Glutamatergic neuron (in vitro differentiated cells): ENCODE data around the gene NFASC. TPM values are rescaled to one million over a fixed set of nuclear protein-coding genes. Genes with fewer than 3 reads are reported as not detected.

Experiments
- DNase-seq: peaks from one replicate; pipeline ENCODE4 v3.0.0; 2022
- H3K27ac Mint-ChIP-seq: one replicate; pipeline ENCODE4 v1.8.0; 2020; ENCODE audit warnings: mild to moderate bottlenecking, mixed read lengths, inconsistent platforms; ENCODE audit not compliant: unreplicated experiment
- H3K27me3 Mint-ChIP-seq: one replicate; pipeline ENCODE4 v1.8.0; 2020; ENCODE audit warnings: mild to moderate bottlenecking, moderate library complexity, mixed read lengths, inconsistent platforms; ENCODE audit not compliant: unreplicated experiment
- H3K36me3 Mint-ChIP-seq: one replicate; pipeline ENCODE4 v1.8.0; 2020; ENCODE audit warnings: mild to moderate bottlenecking, mixed read lengths, inconsistent platforms; ENCODE audit not compliant: unreplicated experiment
- H3K4me1 Mint-ChIP-seq: one replicate; pipeline ENCODE4 v1.8.0; 2020; ENCODE audit warnings: mild to moderate bottlenecking, low read depth, mixed read lengths, inconsistent platforms; ENCODE audit not compliant: unreplicated experiment
- H3K4me3 Mint-ChIP-seq: one replicate; pipeline ENCODE4 v1.8.0; 2020; ENCODE audit warnings: mild to moderate bottlenecking, mixed read lengths, inconsistent platforms; ENCODE audit not compliant: unreplicated experiment
- H3K9me3 Mint-ChIP-seq: one replicate; pipeline ENCODE4 v1.8.0; 2020; ENCODE audit warnings: mild to moderate bottlenecking, moderate library complexity, mixed read lengths, inconsistent platforms; ENCODE audit not compliant: unreplicated experiment
- total RNA-seq: library from RNA; stranded (reverse); fragmentation: NEBNext Ultra II Directional; extraction: Animal tissue kit (Norgen Biotek cat#: 25700); gene quantifications from one replicate; pipeline ENCODE4 v1.2.1, GENCODE V29; 2021; ENCODE audit not compliant: unreplicated experiment
- TF ChIP-seq, protein P1 (sequence below): fragments of 200-600 bp; sonication (generic); IDR thresholded peaks from one replicate; pipeline ENCODE4 v1.5.0; 2021; ENCODE audit not compliant: partially characterized antibody, unreplicated experiment

Gene NFASC
- total RNA-seq, 1 donor from 2014 or later = 301 TPM

DNA sequence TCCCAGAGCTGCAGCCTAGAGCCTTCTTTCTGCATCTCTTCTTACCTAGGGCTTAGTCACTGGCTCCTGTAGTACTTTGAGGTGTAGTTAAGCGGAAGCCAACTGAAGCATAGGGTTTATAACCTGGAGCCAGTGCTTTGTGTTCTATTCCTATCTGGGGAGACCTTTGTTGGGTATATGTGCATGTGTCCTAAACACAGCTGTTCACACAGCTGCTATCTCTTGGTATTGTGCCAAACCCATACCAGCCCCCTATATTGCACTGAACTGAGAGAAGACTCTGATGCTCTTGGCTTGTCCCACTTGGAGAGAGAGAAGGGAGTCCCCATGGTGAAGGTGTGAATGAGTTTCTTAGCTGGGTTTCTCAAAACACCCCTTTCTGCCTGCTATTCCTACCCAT is 17.2 kb upstream of the NFASC start:
- Mint-ChIP-seq H3K36me3 (peaks cover 6% of the 10 kb centered on the region), H3K27ac (peak overlapping the region; percentile 25), H3K4me1 (peaks cover 68% of the 10 kb centered on the region), H3K27me3 (peaks cover 8% of the 10 kb centered on the region), H3K9me3 (peaks cover 4% of the 10 kb centered on the region), H3K4me3 (no peak overlapping the region)
- TF ChIP-seq, protein P1, sequence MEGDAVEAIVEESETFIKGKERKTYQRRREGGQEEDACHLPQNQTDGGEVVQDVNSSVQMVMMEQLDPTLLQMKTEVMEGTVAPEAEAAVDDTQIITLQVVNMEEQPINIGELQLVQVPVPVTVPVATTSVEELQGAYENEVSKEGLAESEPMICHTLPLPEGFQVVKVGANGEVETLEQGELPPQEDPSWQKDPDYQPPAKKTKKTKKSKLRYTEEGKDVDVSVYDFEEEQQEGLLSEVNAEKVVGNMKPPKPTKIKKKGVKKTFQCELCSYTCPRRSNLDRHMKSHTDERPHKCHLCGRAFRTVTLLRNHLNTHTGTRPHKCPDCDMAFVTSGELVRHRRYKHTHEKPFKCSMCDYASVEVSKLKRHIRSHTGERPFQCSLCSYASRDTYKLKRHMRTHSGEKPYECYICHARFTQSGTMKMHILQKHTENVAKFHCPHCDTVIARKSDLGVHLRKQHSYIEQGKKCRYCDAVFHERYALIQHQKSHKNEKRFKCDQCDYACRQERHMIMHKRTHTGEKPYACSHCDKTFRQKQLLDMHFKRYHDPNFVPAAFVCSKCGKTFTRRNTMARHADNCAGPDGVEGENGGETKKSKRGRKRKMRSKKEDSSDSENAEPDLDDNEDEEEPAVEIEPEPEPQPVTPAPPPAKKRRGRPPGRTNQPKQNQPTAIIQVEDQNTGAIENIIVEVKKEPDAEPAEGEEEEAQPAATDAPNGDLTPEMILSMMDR = no peak
- no peak for DNase-seq

DNA sequence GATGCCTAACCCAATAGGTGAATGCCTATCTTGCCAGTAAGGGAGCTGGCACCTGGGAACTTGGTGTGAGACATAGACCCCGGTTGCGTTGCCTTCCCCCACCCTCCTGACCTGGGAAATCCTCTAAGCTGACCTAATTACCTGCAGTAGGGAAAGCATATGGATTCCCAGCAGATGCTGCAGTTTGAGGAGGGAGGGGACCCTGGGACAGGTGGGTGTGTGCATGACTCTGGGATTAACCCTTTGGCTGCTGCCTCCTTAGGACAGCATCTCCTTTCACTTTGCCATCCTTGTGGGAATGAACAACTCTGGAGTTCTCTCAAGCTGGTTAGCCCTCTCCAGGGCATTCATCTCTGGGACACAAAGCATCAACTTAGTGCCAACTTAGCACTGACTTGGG is 16.4 kb upstream of the NFASC start:
- Mint-ChIP-seq H3K4me3 (no peak overlapping the region), H3K9me3 (peaks cover 4% of the 10 kb centered on the region), H3K27ac (no peak overlapping the region), H3K4me1 (peaks cover 68% of the 10 kb centered on the region), H3K36me3 (peaks cover 6% of the 10 kb centered on the region), H3K27me3 (peaks cover 9% of the 10 kb centered on the region)
- DNase-seq = no peak
- TF ChIP-seq, protein P1 = no peak

DNA sequence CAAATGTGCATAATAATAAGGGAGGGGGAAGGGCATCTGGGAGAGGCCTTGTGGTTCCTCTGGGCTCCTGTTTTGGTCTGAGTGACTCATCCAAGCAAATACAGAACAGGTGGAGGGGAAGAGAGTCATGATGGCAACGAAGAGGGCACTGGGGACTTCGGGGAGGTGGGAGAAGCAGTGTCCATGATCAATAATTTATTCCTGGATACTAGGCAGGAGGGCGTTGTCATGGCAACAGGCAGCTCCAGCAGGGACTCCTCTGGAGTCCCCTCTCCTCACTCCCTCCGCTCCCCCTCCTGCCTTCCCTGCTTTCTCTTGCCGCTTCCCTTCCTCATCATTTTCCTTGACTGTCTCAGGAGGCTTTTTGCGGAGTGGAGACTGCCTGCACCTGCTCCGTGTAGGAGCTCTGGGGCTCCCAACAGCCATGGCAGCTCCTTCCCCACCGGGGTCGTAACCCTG is 12.3 kb upstream of the NFASC start:
- Mint-ChIP-seq H3K4me1 (peaks cover 77% of the 10 kb centered on the region), H3K4me3 (peak overlapping the region; percentile 84), H3K27ac (peak overlapping the region; percentile 95), H3K9me3 (peaks cover 7% of the 10 kb centered on the region), H3K27me3 (peaks cover 10% of the 10 kb centered on the region), H3K36me3 (peaks cover 11% of the 10 kb centered on the region)
- TF ChIP-seq, protein P1 = no peak
- peak; percentile 95 for DNase-seq

DNA sequence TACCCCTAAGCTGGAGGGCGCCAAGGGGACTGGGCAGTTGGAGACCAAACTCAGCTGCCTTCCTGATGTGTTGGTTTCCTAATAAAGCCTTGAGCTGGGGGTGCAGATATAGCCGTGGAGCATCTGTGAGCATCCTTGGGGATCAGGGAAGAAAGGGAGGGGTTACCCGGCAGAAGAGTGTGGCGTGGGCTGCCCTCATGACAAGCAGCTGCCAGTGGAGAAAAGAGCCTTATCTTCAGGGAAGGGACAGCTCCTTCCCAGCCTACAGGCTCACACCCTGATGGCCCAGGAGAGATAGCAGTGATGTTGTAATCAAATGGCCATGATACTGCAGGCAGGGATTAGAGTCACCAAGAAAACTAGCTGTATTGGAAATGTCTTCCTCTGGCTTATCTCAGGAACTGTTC is 10.8 kb upstream of the NFASC start:
- H3K27ac Mint-ChIP-seq = peak overlapping the region; percentile 95
- TF ChIP-seq, protein P1 = no peak
- H3K27me3 Mint-ChIP-seq = peaks cover 10% of the 10 kb centered on the region
- peak overlapping the region; percentile 84 for H3K4me3 Mint-ChIP-seq
- no peak for DNase-seq
- H3K9me3 Mint-ChIP-seq = peaks cover 5% of the 10 kb centered on the region
- H3K36me3 Mint-ChIP-seq = peaks cover 11% of the 10 kb centered on the region
- H3K4me1 Mint-ChIP-seq = peaks cover 62% of the 10 kb centered on the region

DNA sequence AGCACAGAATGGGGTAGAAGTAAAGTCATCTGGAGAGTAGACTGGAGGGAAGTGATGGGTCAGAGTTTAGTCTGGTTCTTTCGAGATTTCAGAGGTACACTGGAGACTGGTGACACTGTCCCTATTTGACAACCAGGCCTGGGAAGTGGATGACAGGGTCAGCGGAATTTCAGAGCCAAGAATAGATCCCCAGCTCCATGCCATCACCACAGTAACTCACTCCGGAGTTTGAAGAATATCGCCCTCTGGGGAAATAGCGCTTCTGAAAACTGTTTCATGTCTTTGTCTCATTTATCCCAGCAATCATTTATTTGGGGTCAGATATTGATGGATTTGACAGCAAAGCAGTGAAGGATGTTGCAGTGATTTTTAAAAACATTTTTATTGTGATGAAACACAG is 7.6 kb upstream of the NFASC start:
- Mint-ChIP-seq H3K4me1 (peaks cover 59% of the 10 kb centered on the region), H3K4me3 (no peak overlapping the region), H3K36me3 (peaks cover 5% of the 10 kb centered on the region), H3K27me3 (peaks cover 8% of the 10 kb centered on the region), H3K27ac (no peak overlapping the region), H3K9me3 (peaks cover 5% of the 10 kb centered on the region)
- TF ChIP-seq, protein P1 = no peak
- DNase-seq = no peak
